Panc1 (cell line): ENCODE results near the gene TMEM115. TPM values are rescaled to one million over a fixed set of nuclear protein-coding genes. Genes with fewer than 3 reads are reported as not detected.
"Not testable (repeated sequence)": the region's sequence is repeated elsewhere in the genome, so short reads cannot be mapped to it uniquely, and the experiment has no call there.

ENCODE experiments used
- ATAC-seq: fragments of 200-7000 bp; cut with Tn5 transposase; 2 replicates; pipeline ENCODE4 v1.9.1; 2020; ENCODE audit warnings: mild to moderate bottlenecking, moderate library complexity
- BruUV-seq: library from RNA; stranded (reverse); fragments of 400-500 nt; replicated peaks from 2 replicates; lab custom pipeline; 2021; lab: Mats Ljungman, UMichigan
- CTCF ChIA-PET: fragments of 300-600 bp; sonication (Branson Sonifier 250); formaldehyde crosslinking; loops from one replicate; lab custom pipeline; 2022; ENCODE audit warnings: antibody characterized with exemption; lab: Charles Lee
- POLR2A ChIA-PET: fragments of 300-600 bp; sonication (Branson Sonifier 250); formaldehyde crosslinking; loops from one replicate; lab custom pipeline; 2022; ENCODE audit warnings: antibody characterized with exemption; lab: Charles Lee
- DNase-seq: peaks from one replicate; pipeline ENCODE4 v3.0.0-alpha.2; 2010; ENCODE audit warnings: low read depth, low spot score
- H3K27ac ChIP-seq: 2 replicates; pipeline ENCODE4 v1.5.1; 2011; ENCODE audit warnings: mild to moderate bottlenecking, low read length, inconsistent platforms
- H3K27me3 ChIP-seq: fragments of 200-500 bp; sonication (Bioruptor generic); 2 replicates; pipeline ENCODE4 v1.6.0; 2014; ENCODE audit warnings: low read length, inconsistent platforms; ENCODE audit not compliant: control insufficient read depth, insufficient read depth
- H3K36me3 ChIP-seq: fragments of 200-500 bp; sonication (Bioruptor generic); 2 replicates; pipeline ENCODE4 v1.5.1; 2014; ENCODE audit warnings: inconsistent platforms, mild to moderate bottlenecking, low read length, moderate library complexity; ENCODE audit not compliant: control insufficient read depth, insufficient read depth
- H3K4me1 ChIP-seq: 2 replicates; pipeline ENCODE4 v1.5.1; 2011; ENCODE audit warnings: inconsistent platforms, mild to moderate bottlenecking, low read length, moderate library complexity; ENCODE audit not compliant: control insufficient read depth, insufficient read depth
- H3K4me3 ChIP-seq, 2 experiments: 2 replicates each; pipeline ENCODE4 v1.5.1; 2011 to 2012; ENCODE audit warnings: low read depth in 2 of 2, low read length in 2 of 2, mild to moderate bottlenecking in 2 of 2, inconsistent platforms in 1 of 2, moderate library complexity in 1 of 2
- H3K9me3 ChIP-seq: fragments of 200-500 bp; sonication (Bioruptor generic); 2 replicates; pipeline ENCODE4 v1.5.1; 2014; ENCODE audit warnings: low read depth, mild to moderate bottlenecking, inconsistent platforms, low read length, moderate library complexity; ENCODE audit not compliant: control insufficient read depth, insufficient read depth
- CTCF ChIP-seq: fragments of 450-650 bp; IDR thresholded peaks from 2 replicates; pipeline ENCODE4 v1.5.1; 2017; ENCODE audit warnings: mild to moderate bottlenecking
- POLR2AphosphoS5 ChIP-seq: IDR thresholded peaks from 2 replicates; pipeline ENCODE4 v1.6.1; 2012; ENCODE audit warnings: mild to moderate bottlenecking, low read depth, low read length, moderate library complexity
- REST ChIP-seq, 2 experiments: IDR thresholded peaks; 2 replicates each; pipeline ENCODE4 v1.6.1; 2011 to 2012; ENCODE audit warnings: low read depth in 2 of 2, control low read depth in 1 of 2, low read length in 1 of 2, mild to moderate bottlenecking in 1 of 2, moderate library complexity in 1 of 2; ENCODE audit not compliant: insufficient read depth in 1 of 2
- SIN3A ChIP-seq: IDR thresholded peaks from 2 replicates; pipeline ENCODE4 v1.6.1; 2012; ENCODE audit warnings: low read depth, mild to moderate bottlenecking, low read length, moderate library complexity, borderline replicate concordance; ENCODE audit not compliant: insufficient read depth
- TCF7L2 ChIP-seq: IDR thresholded peaks from 2 replicates; pipeline ENCODE4 v1.6.1; 2011; ENCODE audit warnings: mild to moderate bottlenecking, low read depth, low read length, inconsistent platforms
- in situ Hi-C: cut with HindIII; loops from 2 replicates; pipeline ENCODE4 v1.10.0; 2016; ENCODE audit warnings: low sequenced_read_pairs, low pct_unique_long_range_greater_than_20kb
- intact Hi-C: fragments of 100-400 bp; cut with micrococcal nuclease; formaldehyde crosslinking; loops from one replicate; pipeline ENCODE4 v1.10.0; 2022; ENCODE audit not compliant: unreplicated experiment
- total RNA-seq: library from RNA; stranded (reverse); gene quantifications from one replicate; pipeline ENCODE4 v1.2.1, GENCODE V29; 2021; ENCODE audit not compliant: unreplicated experiment

TMEM115 gene
- total RNA-seq, 1 experiment from 2014 or later = 30.2 TPM

GRCh38 chr3:50314342-50314741, 45.0 kb downstream of the TMEM115 start:
- Histone ChIP-seq H3K4me1 (no peaks in the 10 kb centered on the region; the same call in 1 of the 2 replicates), H3K9me3 (no peaks in the 10 kb centered on the region), H3K36me3 (no peaks in the 10 kb centered on the region), H3K27me3 (no peaks in the 10 kb centered on the region), H3K27ac (no peak overlapping the region), H3K4me3 (no peak overlapping the region)
- ChIA-PET POLR2A (no interaction called here), CTCF (no interaction called here)
- intact Hi-C loops (no loop called here), in situ Hi-C loops (no loop called here)
- ATAC-seq (0 out of 2 replicates have a peak, but pooled peaks have one; percentile 27), DNase-seq (no peak)
- no TSS peak for BruUV-seq
- TF ChIP-seq REST (IDR thresholded peaks at IDR 0.05; ENCODE audit: insufficient read depth in 1 of 2, low read depth in 2 of 2, low read length in 1 of 2) = no peak
- TF ChIP-seq TCF7L2 = no peak
- no peak for TF ChIP-seq CTCF
- TF ChIP-seq SIN3A = no peak
- no peak for TF ChIP-seq POLR2AphosphoS5

- CTCF ChIA-PET, H3K27ac ChIP-seq, BruUV-seq, in situ Hi-C loops, DNase-seq, ATAC-seq, H3K36me3 ChIP-seq, H3K4me3 ChIP-seq, H3K9me3 ChIP-seq, H3K27me3 ChIP-seq, intact Hi-C loops, H3K4me1 ChIP-seq, POLR2A ChIA-PET: not testable (repeated sequence)
These were observed 47.3 kb downstream of the TMEM115 start for GRCh38 chr3:50312041-50312440.

Other genes with a start within 250 kb of the TMEM115 start
- gene SEMA3F, start 204.2 kb downstream of the TMEM115 start, total RNA-seq = 69.6 TPM
- not detected for gene GNAT1, start 167.9 kb downstream of the TMEM115 start, total RNA-seq
- 6.0 TPM for gene SLC38A3, start 154.2 kb downstream of the TMEM115 start, total RNA-seq
- 170 TPM for gene GNAI2, start 123.3 kb downstream of the TMEM115 start, total RNA-seq
- 1.4 TPM for gene SEMA3B, start 90.4 kb downstream of the TMEM115 start, total RNA-seq
- gene LSMEM2, start 80.4 kb downstream of the TMEM115 start, total RNA-seq = not detected
- 111 TPM for gene IFRD2, start 67.1 kb downstream of the TMEM115 start, total RNA-seq
- 3.9 TPM for gene HYAL3, start 60.1 kb downstream of the TMEM115 start, total RNA-seq
- 7.2 TPM for gene NAA80, start 60.1 kb downstream of the TMEM115 start, total RNA-seq
- 0.18 TPM for gene HYAL1, start 55.9 kb downstream of the TMEM115 start, total RNA-seq
- 41.5 TPM for gene HYAL2, start 36.8 kb downstream of the TMEM115 start, total RNA-seq
- gene TUSC2, start 31.3 kb downstream of the TMEM115 start, total RNA-seq = 35.3 TPM
- 17.4 TPM for gene RASSF1, start 18.7 kb downstream of the TMEM115 start, total RNA-seq
- gene ZMYND10, start 13.8 kb downstream of the TMEM115 start, total RNA-seq = 3.6 TPM
- 14.6 TPM for gene NPRL2, start 8.7 kb downstream of the TMEM115 start, total RNA-seq
- 27.5 TPM for gene CYB561D2, start 8.7 kb downstream of the TMEM115 start, total RNA-seq
- gene CACNA2D2, start 144.1 kb upstream of the TMEM115 start, total RNA-seq = 0.59 TPM
- 5.0 TPM for gene C3orf18, start 208.2 kb upstream of the TMEM115 start, total RNA-seq
- 12.1 TPM for gene HEMK1, start 210.0 kb upstream of the TMEM115 start, total RNA-seq